Esophagus squamous epithelium (tissue), 4 donors: ENCODE results near the gene BCL11B.

ENCODE experiments used
- CTCF ChIP-seq, 6 experiments: fragments of 450-650 bp in 4 of 6; fragments of 200-600 bp in 2 of 6; sonication (generic) in 2 of 6; IDR thresholded peaks; one replicate each; pipeline ENCODE4 v1.5.1; 2016 to 2019; ENCODE audit warnings: antibody characterized with exemption in 6 of 6, mild to moderate bottlenecking in 4 of 6, moderate library complexity in 4 of 6
- POLR2A ChIP-seq, 4 donors: fragments of 450-650 bp; IDR thresholded peaks; one replicate each; pipeline ENCODE4 v1.6.1; 2017; ENCODE audit warnings: antibody characterized with exemption in 4 of 4, mild to moderate bottlenecking in 4 of 4, moderate library complexity in 3 of 4

- TF ChIP-seq CTCF (IDR thresholded peaks at IDR 0.05) (no peak), POLR2A (IDR thresholded peaks at IDR 0.05) (no peak)
These were observed 55.8 kb downstream of the BCL11B start for GRCh38 chr14:99216191-99216590.
